ENCODE data around the gene FBXO17. TPM values are rescaled to one million over a fixed set of nuclear protein-coding genes. Genes with fewer than 3 reads are reported as not detected.
"Not testable (repeated sequence)": the region's sequence is repeated elsewhere in the genome, so short reads cannot be mapped to it uniquely, and the experiment has no call there.

Gene FBXO17, protein sequence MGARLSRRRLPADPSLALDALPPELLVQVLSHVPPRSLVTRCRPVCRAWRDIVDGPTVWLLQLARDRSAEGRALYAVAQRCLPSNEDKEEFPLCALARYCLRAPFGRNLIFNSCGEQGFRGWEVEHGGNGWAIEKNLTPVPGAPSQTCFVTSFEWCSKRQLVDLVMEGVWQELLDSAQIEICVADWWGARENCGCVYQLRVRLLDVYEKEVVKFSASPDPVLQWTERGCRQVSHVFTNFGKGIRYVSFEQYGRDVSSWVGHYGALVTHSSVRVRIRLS
- total RNA-seq, result 1 to 10 TPM; 1.1 to 3.3 TPM
- long read RNA-seq, partial matches to known transcripts, result 0 of 3 reads
- long read RNA-seq, other reads (novel, unspliced or antisense), result 2 of 3 reads

DNA sequence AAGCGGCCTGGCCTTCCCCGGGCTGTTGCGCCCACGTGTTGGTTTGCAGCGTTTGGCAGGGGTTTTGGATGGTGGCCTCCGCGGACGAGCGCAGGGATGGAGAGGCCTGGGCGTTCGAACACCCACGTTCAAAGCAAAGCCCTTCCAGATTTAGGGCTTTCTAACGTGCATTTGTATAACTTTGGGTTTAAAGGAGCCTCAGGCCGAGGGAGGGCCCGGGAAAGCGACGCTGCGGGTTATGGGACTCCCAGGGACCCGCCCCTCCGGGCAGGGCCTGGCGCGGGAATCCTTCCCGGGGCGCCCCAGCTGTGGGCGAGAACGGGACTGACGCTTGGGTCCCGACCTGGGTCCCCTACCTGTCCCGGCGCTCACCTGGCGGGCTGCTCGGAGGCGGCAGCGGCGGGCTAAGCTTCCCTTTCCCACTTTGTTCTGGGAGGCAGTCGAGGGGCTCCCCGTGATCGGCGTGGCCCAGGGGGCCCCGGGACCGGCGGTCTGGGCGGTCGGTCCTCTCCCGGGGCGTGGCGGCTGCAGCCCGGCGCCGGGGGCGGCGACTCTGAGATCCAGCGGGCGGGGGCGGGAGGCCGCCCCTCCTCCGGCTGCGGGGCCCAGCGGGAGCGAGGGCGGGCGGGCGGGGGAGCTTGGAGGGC, at the start of gene FBXO17:
Gene FBXO17, minus strand, starts transcription at position 529 of the 647 bp plus-strand sequence. CDS start 25,423 bp downstream, outside the sequence.
- intact Hi-C loops (cut with DNase I, micrococcal nuclease), result no loop called here
- ATAC-seq (peak; percentile 27), DNase-seq (peak; percentile 22 to 30)

DNA sequence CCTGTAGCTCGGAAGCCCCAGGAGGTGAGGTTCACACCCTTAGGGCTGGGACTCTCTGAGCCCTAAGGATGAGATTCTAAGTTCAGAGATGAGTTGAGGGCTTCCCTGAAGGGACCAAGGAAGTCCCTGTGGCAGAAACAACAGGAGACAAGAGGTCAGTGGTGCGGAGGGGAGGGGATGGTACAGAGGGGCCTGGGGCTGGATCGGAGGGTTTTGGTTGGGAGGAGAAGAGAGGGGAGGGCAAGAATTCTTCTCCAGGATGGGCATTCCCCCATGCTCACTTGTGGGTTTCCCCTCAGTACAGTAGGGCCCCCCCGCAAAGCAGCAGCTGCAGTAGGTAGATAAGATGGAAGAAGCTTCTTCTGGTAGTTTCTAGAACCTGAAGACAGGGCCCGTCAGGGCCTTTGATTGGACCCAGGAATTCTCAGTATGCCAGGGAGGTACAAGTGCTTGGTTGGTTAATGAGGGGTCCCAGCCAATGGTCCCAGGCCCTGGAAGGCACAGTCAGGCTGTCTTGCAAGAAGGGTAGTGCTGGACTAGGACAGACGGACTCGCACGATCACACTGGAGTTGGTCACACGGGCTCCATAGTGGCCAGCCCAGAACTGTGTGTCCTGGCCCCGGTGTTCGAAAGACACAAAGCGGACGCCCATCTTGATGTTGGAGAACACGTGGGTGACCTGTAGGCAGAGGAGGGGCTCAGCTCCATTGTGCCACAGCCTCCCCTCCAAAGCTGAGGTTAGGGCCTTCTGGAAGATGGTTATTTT, 49.5 kb upstream of the FBXO17 start:
- no peak for ATAC-seq
- intact Hi-C loops (cut with DNase I, micrococcal nuclease), result no loop called here
- DNase-seq, result no peak

DNA sequence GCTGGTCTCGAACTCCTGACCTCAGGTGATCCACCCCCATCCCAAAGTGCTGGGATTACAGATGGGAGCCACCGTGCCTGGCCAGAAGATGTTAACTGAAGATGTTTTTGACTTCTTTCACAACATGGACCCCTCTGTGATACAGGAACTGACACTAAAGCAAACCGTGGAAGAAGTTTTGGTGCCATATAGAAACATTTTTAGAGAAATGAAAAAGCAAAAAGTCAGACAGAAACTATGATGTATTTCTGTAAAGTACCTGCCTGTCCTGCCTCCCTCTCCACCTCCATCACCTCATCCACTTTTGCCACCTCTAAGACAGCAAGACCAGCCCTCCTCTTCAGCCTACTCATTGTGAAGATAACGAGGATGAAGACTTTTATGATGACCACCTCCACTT, 45.5 kb upstream of the FBXO17 start:
- DNase-seq (no peak), ATAC-seq (no peak)
- intact Hi-C loops (cut with DNase I, micrococcal nuclease), result no loop called here

DNA sequence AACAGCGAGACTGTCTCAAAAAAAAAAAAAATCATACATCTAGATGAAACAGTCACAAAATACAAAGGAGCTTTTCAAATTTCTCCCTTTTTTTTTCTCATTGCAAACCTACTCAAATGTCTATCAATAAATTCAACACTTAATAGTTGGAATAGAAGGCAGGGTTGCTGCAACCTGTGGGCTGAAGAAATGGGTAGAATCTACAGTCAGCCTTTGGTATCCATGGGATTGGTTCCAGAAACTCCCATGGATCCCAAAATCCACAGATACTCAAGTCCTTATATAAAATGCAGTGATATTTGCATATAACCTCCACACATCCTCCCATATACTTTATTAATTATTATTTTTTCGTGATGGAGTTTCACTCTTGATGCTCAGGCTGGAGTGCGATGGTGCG, 42.1 kb upstream of the FBXO17 start:
- DNase-seq (no peak), ATAC-seq (no peak)
- intact Hi-C loops (cut with DNase I, micrococcal nuclease), result no loop called here

DNA sequence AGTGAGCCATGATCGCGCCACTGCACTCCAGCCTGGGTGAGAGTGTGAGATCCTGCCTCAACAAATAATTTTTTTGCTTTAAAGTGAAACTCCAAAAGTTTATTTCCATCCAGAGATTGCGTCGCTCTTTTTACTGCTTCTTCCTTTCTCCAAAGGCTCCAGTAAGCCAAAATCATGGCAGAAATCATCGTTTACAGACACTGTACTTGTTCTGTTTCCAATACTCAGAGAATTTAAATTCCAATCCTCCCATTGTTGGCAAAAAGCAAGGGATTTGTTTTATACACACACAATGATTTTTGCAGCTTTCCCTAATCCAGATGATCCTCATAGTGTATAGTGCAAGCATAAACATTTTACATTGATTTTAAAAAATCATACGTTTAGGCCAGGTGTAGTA, 41.5 kb upstream of the FBXO17 start:
- intact Hi-C loops (cut with DNase I, micrococcal nuclease), result no loop called here

DNA sequence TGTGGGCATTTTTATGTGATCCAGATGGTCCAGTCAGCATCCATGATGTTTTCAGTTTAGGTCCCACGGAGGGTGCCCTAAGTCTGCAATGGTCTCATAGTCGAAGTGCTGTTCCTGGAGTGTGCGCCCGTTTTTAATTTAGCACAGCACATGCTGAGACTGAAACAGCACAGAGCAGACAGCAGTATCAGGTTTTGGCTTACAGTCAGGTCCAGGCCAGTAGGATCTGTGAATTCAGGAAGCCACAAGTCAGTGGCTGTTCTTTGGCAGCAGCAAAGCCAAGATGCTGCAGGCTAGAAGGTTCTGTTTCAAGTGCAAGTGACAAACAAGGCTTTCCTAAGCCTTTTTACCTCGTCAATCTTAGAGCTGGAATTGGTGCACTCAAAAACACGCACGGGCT, 38.5 kb upstream of the FBXO17 start:
- no peak for ATAC-seq
- no peak for DNase-seq
- intact Hi-C loops (cut with DNase I, micrococcal nuclease), result no loop called here

More for the DNA sequence above, 41.5 kb upstream of the FBXO17 start:
- ATAC-seq (no peak), DNase-seq (no peak)

DNA sequence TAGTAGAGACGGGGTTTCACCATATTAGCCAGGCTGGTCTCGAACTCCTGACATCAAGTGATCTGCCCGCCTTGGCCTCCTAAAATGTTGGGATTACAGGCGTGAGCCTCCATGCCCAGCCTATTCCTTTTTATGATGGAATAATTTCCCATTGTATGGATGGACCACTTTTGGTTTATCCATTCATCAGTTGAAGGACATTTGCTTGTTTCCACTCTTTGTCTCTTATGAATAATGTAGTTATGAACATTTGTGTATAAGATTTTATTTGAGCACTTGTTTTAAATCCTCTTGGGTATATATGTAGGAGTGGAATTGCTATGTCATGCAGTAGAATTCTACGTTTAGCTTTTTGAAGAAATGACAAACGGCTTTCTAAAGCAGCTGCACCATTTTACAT, 33.5 kb upstream of the FBXO17 start:
- DNase-seq, result no peak

DNA sequence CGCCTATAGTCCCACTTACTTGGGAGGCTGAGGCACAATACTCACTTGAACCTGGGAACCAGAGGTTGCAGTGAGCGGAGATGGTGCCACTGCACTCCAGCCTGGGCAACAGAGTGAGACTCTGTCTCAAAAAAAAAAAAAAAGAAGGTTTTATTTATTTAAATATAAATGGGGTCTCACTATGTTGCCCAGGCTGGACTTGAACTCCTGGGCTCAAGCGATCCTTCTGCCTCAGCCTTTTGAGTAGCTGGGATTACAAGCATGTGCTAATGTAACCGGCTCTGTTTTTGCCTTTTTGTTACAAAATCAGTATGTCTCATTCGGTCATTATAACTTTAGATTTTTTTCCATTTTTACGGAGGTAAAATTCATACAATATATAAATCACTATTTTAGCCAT, 32.6 kb upstream of the FBXO17 start:
- no peak for DNase-seq
- intact Hi-C loops (cut with DNase I, micrococcal nuclease), result no loop called here
- ATAC-seq, result no peak

More for the DNA sequence above, 33.5 kb upstream of the FBXO17 start:
- intact Hi-C loops (cut with DNase I, micrococcal nuclease), result no loop called here
- no peak for ATAC-seq

DNA sequence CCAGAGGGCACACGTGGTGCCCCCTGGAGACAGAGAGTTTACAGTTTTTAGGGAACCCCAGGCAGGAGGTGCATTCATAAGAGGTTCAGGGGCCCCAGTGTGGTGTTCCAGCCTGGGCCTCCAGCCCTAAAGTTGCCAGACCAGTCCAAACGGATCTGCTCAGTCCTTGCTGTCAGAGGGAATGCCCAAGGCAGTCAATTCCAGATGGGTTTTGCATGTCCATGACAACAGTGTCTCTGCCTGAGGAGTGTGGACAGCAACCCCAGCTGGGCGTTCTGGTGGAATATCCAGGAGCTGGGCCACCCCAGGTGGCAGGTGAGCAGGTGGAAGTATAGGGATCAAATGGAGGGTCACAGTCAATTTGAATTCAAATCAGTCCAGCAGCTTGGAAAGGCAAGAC, 31.6 kb upstream of the FBXO17 start:
- DNase-seq (no peak), ATAC-seq (no peak)
- intact Hi-C loops (cut with DNase I, micrococcal nuclease), result no loop called here

DNA sequence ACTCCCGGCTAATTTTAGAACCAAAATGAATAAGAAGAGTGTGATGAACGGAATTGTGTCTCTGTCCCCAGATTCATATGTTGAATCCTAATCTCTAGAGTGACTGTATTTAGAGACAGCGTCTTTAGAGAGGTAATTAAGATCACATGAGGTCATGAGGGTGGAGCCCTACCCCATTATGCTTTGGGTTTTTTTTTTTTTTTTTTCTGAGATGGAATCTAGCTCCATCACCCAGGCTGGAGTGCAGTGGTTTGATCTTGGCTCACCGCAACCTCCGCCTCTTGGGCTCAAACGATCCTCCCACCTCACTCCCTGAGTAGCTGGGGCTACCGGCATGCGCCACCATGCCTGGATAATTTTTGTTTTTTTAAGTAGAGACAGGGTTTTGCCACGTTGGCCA, 28.9 kb upstream of the FBXO17 start:
- intact Hi-C loops (cut with DNase I, micrococcal nuclease), result no loop called here
- no peak for DNase-seq
- no peak for ATAC-seq

DNA sequence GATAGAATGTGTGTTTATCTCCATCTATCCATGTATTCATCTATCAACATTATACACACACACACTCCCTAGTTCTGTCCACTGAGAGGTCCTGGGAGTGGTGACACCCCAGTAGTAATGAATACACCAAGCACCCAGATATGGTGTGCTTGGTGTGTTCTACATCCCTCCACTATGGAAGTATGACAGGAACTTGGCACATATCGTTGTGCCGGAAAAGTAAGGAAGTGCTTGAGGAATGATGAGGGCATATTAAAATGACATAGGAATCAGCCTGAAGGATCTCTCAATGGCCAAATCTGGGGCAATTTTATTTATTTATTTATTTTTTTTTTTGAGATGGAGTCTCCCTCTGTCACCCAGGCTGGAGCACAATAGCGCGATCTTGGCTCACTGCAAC, 28.3 kb upstream of the FBXO17 start:
- intact Hi-C loops (cut with DNase I, micrococcal nuclease), result no loop called here
- DNase-seq (no peak), ATAC-seq (no peak)

DNA sequence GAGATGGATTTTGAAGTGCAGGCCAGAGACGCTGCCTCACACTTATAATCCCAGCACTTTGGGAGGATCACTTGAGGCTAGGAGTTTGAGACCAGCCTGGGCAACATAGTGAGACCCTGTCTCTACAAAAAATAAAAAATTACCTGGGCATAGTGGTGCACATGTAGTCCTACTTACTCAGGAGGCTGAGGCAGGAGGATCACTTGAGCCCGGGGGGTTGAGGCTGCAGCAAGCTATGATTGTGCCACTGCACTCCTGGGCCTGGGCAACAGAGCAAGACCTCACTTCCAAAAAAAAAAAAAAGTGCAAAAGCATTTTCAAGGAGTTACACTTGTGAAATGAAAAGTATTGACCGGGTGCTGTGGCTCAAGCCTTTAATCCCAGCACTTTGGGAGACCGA, 27.6 kb upstream of the FBXO17 start:
- DNase-seq (no peak), ATAC-seq (no peak)
- intact Hi-C loops (cut with DNase I, micrococcal nuclease), result no loop called here

DNA sequence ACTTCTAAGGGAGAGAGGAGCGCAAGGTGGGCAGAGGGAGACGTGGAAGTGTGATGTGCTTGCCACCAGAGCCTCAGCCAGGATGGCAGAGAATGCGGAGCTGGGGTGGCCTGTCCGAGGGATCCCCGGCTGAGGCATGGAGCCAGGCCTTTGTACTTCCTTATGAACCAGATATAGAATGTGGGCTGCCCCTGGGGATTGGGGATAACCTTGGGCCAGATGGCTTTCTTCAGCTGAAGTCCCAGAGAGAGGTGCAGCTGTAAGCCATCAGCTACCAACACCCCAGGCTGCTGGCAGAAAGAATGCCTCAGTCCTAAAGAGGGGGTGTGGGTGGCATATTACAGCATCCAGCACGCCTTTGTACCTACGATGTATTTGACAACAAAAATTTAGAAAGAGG, 25.5 kb upstream of the FBXO17 start:
- no peak for DNase-seq

DNA sequence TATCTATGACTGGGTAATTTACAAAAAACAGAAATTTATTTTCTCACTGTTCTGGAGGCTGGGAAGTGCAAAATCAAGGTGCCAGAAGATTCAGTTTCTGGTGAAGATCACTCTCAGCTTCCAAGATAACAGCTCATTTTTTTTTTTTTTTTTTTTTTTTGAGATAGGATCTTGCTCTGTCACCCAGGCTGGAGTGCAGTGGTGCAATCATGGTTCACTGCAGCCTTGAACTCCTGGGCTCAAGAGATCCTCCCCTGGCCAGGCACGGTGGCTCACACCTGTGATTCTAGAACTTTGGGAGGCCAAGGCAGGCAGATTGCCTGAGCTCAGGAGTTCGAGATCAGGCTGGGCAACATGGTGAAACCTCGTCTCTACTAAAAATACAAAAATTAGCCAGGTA, 22.0 kb upstream of the FBXO17 start:
- DNase-seq; ATAC-seq; intact Hi-C loops (cut with DNase I, micrococcal nuclease): not testable (repeated sequence)

More for the DNA sequence above, 25.5 kb upstream of the FBXO17 start:
- ATAC-seq, result no peak
- intact Hi-C loops (cut with DNase I, micrococcal nuclease), result no loop called here

DNA sequence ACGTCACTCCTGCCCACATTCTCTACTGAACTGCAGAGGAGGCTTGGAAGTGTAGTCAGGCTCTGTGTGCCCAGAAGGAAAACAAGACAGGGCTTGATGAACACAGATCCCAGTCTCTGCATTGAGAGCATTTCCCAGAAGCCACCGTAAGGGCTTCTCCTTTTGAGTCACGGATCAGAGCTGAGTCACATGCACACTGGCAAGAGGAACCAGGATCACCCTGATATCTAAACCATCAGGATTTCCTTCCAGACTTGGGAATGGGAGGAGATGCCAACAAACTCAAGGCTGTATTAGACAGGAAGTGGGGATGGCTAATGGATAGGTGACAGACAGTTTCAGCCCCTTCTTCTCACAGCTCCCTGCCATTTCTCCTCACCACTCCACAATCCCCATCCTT, 17.7 kb upstream of the FBXO17 start:
- ATAC-seq (no peak), DNase-seq (no peak)
- intact Hi-C loops (cut with DNase I, micrococcal nuclease), result no loop called here

DNA sequence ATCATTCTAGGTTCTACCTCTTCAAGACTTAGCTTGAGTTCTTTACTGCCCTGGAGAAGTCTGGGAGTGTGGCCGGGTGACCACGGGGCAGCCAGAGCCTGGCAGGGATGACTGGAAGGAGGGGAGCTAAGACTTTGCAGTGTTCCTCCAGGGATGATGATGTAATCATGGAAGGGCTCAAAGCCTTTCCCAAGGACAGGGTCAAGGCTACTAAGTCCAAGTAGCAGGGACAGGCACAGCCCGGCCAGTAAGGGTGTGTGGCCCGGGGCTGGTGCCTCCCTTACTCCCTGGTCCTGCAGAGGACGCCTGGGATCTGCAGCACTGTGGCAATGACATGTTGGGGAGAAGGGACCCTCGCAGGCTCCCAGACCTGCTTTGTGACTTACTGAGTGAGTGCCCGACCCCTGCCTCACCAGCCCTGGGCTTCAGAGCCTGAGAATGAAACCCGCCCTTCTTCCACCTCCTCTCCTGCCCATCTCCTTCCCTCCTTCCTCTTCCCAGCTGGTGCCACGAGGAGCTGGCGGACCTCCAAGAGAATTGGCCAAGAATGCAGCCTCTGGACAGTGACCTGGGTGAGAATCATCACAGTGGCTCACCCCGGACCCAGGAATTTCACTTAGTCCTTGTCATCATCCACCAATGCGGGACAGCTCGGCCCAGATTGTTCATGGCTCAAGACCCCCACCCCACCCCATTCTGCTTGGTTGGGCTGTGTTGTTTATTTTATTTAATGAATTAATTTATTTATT, 15.6 kb upstream of the FBXO17 start:
- DNase-seq, result no peak
- intact Hi-C loops (cut with DNase I, micrococcal nuclease), result no loop called here
- ATAC-seq, result no peak

DNA sequence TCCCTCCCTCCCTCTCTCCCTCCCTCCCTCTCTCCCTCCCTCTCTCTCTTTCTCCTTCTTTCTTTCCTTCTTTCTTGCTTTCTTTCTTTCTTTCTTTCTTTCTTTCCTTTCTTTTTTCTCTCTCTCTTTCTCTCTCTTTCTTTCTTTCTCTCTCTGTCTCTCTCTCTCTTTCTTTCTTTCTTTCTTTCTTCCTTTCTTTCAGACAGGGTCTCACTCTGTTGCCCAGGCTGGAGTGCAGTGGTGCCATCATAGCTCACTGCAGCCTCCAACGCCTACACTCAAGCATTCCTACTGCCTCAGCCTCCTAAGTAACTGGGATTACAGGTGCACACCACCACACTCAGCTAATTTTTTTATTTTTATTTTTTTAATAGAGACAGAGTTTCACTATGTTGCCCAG, 14.1 kb upstream of the FBXO17 start:
- intact Hi-C loops (cut with DNase I, micrococcal nuclease); DNase-seq; ATAC-seq: not testable (repeated sequence)

DNA sequence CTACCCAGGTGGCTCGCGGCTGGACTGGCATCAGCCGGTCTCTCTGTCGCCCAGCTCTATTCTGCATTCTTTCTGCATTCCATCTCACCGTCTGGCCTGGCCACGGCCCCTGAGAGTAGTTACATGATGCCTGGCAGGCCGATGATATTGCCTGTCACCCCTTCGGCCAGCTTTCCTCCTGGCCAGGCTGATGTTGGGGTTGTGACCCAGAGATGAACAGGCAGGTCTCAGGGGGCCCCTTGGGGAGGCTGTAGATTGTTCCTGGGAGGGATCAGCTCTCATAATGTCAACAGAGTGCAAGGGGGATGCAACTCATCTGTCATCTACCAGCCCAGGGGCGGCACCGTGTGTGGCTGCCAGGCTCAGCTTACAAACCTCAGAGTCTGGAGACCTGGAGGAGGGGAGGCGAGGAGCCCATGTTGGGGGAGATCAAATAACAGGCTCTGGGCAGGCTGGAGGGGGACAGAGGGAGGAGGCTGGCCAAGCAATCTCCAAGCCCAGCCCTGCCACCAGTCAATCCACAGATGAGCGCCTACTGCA, 13.6 kb upstream of the FBXO17 start:
- no peak for DNase-seq
- ATAC-seq, result no peak
- intact Hi-C loops (cut with DNase I, micrococcal nuclease), result no loop called here

DNA sequence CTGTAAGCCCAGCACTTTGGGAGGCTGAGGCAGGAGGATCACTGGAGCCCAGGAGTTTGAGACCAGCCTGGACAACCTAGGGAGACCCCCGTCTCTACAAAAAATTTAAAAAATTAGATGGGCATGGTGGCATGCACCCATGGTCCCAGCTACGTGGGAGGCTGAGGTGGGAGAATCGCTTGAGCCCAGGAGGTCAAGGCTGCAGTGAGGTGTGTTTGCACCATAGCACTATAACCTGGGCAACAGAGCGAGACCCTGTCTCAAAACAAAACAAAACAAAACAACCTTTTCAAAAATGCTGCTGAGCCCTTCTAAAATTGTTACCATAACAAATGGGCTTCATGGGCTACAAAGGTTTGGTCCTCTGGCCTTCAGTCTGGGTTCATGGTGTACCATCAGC, 13.1 kb upstream of the FBXO17 start:
- intact Hi-C loops (cut with DNase I, micrococcal nuclease); DNase-seq; ATAC-seq: not testable (repeated sequence)
